ENCODE data around the gene PACRG. TPM values are rescaled to one million over a fixed set of nuclear protein-coding genes. Genes with fewer than 3 reads are reported as not detected.

Gene PACRG
- total and polyA plus RNA-seq, 9 donors: 2.5 to 33.1 (median 3.8) TPM

- 18 to 33% (median 20%) methylated on average over 10 of the region's 10 CpGs for WGBS, 3 donors
- Histone ChIP-seq H3K9me3 (no peaks in the 10 kb centered on the region), H3K27me3 (no peaks in the 10 kb centered on the region), H3K4me1 (ENCODE audit: insufficient read depth) (no peaks in the 10 kb centered on the region), H3K27ac (no peak overlapping the region), H3K4me3 (no peak overlapping the region), H3K36me3 (no peaks in the 10 kb centered on the region)
- DNase-seq: no peak
- intact Hi-C loops (cut with DNase I): no loop called here
- TF ChIP-seq CTCF (IDR thresholded peaks at IDR 0.05): no peak
- no peak for TF ChIP-seq POLR2A (IDR thresholded peaks at IDR 0.05)
- TF ChIP-seq EP300 (IDR thresholded peaks at IDR 0.05): no peak
Measured at GRCh38 chr6:162970246-162970645, 242.5 kb downstream of the PACRG start.

GRCh38 chr6:162971356-162971755 is 243.6 kb downstream of the PACRG start:
- no peak for DNase-seq
- Histone ChIP-seq H3K4me3 (no peak overlapping the region), H3K27me3 (no peaks in the 10 kb centered on the region), H3K9me3 (no peaks in the 10 kb centered on the region), H3K36me3 (no peaks in the 10 kb centered on the region), H3K4me1 (ENCODE audit: insufficient read depth) (no peaks in the 10 kb centered on the region), H3K27ac (no peak overlapping the region)
- intact Hi-C loops (cut with DNase I): no loop called here
- 95 to 98% (median 97%) methylated on average over 7 of the region's 7 CpGs for WGBS, 3 donors
- TF ChIP-seq POLR2A (IDR thresholded peaks at IDR 0.05) (no peak), CTCF (IDR thresholded peaks at IDR 0.05) (no peak), EP300 (IDR thresholded peaks at IDR 0.05) (no peak)

GRCh38 chr6:162973151-162973872 is 245.5 kb downstream of the PACRG start:
- no peak overlapping the region for H3K27ac ChIP-seq
- H3K36me3 ChIP-seq: no peaks in the 10 kb centered on the region
- no peak for TF ChIP-seq POLR2A (IDR thresholded peaks at IDR 0.05)
- no peak for TF ChIP-seq EP300 (IDR thresholded peaks at IDR 0.05)
- no peak for TF ChIP-seq CTCF (IDR thresholded peaks at IDR 0.05)
- no peaks in the 10 kb centered on the region for H3K4me1 ChIP-seq (ENCODE audit: insufficient read depth)
- no peak for DNase-seq
- WGBS, 3 donors: 82 to 89% (median 86%) methylated on average over 7 of the region's 7 CpGs
- no peaks in the 10 kb centered on the region for H3K9me3 ChIP-seq
- intact Hi-C loops (cut with DNase I): no loop called here
- H3K27me3 ChIP-seq: no peaks in the 10 kb centered on the region
- no peak overlapping the region for H3K4me3 ChIP-seq

- intact Hi-C loops (cut with DNase I): no loop called here
- no peaks in the 10 kb centered on the region for H3K27me3 ChIP-seq
- no peaks in the 10 kb centered on the region for H3K4me1 ChIP-seq (ENCODE audit: insufficient read depth)
- no peak for DNase-seq
- no peaks in the 10 kb centered on the region for H3K9me3 ChIP-seq
- no peaks in the 10 kb centered on the region for H3K36me3 ChIP-seq
- WGBS, 3 donors: 86 to 92% (median 86%) methylated on average over 5 of the region's 5 CpGs
- H3K4me3 ChIP-seq: no peak overlapping the region
- no peak for TF ChIP-seq CTCF (IDR thresholded peaks at IDR 0.05)
- no peak for TF ChIP-seq POLR2A (IDR thresholded peaks at IDR 0.05)
- no peak for TF ChIP-seq EP300 (IDR thresholded peaks at IDR 0.05)
- no peak overlapping the region for H3K27ac ChIP-seq
Measured at GRCh38 chr6:162973980-162974379, 246.2 kb downstream of the PACRG start.

Data from ovary (tissue), 9 donors.